ENCODE results near the gene ARHGEF7.

DNA sequence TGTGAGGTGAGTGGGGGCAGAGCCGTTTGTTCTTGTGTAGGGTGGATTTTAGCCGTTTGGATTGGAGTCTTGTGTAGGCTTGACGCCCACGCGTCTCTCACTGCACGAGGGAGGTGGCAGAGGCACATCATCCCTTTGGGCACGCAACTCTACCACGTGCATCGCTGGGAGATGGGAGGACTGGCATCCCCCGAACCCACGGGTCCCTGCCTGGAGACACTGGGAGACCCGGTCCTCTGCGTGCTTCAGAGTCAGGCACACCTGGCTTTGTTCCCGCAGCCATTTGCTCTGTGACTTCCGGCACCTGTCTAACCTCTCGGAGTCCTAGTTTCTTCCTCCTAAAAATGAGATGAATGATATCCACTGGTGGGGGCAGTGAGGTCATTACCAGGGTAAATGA is 6.4 kb downstream of the ARHGEF7 start:
- TF ChIP-seq, protein P1, sequence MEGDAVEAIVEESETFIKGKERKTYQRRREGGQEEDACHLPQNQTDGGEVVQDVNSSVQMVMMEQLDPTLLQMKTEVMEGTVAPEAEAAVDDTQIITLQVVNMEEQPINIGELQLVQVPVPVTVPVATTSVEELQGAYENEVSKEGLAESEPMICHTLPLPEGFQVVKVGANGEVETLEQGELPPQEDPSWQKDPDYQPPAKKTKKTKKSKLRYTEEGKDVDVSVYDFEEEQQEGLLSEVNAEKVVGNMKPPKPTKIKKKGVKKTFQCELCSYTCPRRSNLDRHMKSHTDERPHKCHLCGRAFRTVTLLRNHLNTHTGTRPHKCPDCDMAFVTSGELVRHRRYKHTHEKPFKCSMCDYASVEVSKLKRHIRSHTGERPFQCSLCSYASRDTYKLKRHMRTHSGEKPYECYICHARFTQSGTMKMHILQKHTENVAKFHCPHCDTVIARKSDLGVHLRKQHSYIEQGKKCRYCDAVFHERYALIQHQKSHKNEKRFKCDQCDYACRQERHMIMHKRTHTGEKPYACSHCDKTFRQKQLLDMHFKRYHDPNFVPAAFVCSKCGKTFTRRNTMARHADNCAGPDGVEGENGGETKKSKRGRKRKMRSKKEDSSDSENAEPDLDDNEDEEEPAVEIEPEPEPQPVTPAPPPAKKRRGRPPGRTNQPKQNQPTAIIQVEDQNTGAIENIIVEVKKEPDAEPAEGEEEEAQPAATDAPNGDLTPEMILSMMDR (IDR thresholded peaks at IDR 0.05; ENCODE audit: insufficient read depth, low read depth, low read length), result no peak
- no peak for TF ChIP-seq EZH2 (IDR thresholded peaks at IDR 0.05; ENCODE audit: insufficient read depth, low read length)
